Measurements from ENCODE around the gene BAZ2A.
"Not testable (repeated sequence)": the region's sequence is repeated elsewhere in the genome, so short reads cannot be mapped to it uniquely, and the experiment has no call there.

The BAZ2A gene

GRCh38 chr12:56593909-56594621 lies 36.1 kb downstream of the BAZ2A start:
- DNase-seq, result peak; percentile 9 to 40

- no peak for DNase-seq
Measured at GRCh38 chr12:56591961-56592360, 38.2 kb downstream of the BAZ2A start.

- no peak for DNase-seq
Measured at GRCh38 chr12:56591126-56591525, 39.0 kb downstream of the BAZ2A start.

DNA sequence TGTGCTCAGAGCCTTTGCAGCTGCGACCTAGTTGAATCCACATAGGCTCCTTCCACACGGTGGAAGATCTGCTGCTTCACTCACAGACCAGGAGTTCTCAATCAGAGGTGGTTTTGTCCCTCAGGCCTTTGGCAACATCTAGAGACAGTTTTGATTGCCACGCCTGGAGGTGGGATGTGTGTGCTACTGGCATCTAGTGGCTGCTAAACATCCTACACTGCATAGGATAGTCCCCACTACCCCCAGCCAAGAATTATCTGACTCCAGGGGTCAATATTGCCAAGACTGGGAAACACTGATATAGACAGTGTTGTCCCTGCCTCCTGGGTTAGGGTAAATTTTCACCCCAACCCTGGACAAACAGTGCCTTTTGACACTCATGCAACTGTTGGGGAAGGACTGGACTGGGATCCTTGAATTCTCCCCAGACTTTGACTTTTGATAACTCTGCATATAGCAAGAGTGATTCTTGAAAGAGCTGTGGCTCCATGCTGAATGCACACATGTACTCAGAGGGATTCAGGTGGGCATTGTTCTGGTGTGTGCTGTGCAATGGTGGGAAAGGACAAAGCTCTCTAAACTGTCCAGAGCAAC lies 39.8 kb downstream of the BAZ2A start:
- no peak for DNase-seq

GRCh38 chr12:56589783-56590182 lies 40.3 kb downstream of the BAZ2A start:
- no peak for DNase-seq

- no peak for DNase-seq
Measured at GRCh38 chr12:56585098-56585497, 45.0 kb downstream of the BAZ2A start.

DNA sequence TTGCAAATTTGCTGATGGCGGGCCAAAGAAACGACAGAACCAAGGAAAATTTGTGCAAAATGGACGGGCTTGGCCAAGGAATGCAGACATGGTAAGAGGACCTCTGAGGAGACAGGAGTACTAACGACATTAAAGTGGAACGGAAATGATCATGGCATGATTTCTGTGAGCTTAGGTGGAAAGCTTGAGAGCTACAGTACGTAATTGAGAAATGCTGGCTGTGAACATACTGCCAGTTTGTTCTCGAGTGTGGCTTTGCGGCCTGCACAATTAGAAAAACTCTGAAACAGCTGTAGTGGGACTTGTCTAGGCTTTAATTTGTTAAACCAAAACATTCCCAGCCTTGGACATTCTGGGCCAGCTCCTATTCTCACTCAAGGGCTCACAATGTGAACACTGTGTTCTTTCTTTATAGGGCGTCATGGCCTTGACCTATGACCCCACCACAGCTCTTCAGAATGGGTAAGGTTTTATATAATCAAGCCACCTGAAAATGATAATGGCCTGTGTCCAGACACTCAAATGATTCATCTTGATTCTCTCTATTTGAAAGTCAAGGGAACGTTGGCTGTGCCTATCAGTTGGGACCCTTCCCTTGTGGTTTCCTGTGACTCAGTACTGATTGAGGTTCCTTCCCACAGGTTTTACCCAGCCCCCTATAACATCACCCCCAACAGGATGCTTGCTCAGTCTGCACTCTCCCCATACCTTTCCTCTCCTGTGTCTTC lies 48.5 kb downstream of the BAZ2A start:
- no peak for DNase-seq

DNA sequence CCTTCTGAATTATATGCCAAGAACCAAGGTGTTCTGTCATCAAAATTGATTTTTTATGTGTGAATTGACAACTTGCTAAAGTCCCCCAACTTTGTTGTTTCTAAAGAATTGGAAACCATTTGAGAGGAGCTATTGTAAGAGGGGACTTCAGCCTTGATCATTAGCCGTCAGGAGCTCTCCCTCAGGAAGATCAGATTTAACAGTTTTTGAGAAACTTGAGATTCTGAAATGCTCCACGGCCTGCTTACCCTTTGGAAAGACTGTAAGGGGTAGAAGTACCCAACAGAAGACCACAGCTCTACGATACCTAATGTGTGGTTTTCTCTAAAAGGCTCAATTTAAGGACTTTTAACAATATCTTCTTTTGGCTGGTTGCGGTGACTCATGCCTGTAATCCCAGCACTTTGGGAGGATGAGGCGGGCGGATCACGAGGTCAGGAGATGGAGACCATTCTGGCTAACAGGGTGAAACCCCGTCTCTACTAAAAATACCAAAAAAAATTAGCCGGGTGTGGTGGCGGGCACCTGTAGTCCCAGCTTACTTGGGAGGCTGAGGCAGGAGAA lies 51.1 kb downstream of the BAZ2A start:
- DNase-seq, result no peak

GRCh38 chr12:56577248-56577647 lies 52.9 kb downstream of the BAZ2A start:
- DNase-seq, result not testable (repeated sequence)

DNA sequence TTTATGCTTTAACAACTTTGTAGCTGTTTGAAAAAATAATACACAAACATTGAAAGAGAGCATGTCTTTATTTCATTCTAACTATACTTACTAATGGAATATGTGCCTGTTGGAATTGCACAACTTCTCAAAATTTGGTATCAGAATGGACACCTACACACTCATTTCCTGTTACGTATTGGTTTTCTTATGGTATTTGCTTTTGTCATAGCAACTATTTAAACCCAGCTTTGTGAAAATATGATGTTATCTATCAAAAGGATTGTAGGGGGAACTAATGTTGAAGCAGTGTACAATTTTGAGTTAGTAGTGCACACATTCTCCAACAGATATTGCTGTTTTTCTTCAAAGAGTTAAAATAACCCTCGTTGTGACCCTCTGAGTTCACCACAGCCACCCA lies 55.9 kb downstream of the BAZ2A start:
- DNase-seq, result no peak

DNA sequence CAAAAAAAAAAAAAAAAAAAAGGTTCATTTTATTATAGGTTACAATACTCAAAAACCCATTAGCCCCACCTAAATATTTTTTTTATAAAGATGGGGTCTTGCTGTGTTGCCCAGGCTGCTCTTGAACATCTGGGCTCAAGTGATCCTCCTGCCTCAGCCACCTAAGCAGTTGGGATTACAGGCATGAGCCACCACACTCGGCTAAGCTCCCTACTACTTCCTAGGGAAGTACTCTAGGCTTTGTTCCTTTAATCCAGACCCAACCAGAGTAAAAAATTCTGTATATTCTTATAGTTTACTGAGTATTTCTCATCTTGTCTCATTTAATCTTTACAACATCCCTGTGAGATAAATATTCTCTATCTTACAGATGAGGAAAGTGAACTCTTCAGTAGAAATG lies 57.8 kb downstream of the BAZ2A start:
- DNase-seq, result no peak

DNA sequence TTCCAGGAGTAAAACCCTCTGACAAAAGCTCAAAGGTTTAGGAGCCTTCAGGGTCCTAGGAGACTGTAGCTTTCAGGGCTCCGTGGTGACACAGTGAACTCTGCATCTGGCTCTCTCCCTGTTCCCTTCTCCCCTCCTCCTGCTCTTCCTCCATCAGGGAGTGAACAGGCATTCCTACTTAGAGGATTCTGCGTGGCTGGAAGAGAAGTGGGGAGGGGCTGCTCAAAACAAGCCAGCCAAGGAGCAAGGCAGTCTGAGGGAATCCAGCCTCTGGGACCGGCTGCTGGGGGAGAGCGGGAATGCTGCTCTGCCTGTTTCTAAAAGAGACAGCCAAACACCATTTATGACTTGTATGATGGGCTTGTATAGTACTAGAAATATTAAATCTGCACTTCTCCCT lies 59.0 kb downstream of the BAZ2A start:
- DNase-seq, result no peak

DNA sequence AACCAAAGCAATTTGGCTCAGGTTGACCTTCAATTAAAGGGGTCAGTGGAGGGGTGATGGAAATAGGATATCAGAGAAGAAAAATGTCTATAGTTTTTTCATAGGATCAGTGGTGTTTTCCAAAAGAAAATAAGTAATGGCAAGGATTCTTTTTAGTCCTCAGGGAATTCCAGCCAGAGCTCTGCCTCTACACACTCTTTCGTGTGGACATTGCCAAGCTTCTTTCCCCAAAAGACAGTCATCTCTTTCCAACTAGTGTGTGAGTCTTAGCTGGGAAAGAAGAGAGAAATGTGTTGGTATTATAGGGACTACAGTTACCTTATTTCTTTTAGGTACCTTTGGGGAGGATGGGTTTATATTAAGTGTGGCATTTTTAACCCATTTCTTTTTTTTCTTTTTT lies 62.0 kb downstream of the BAZ2A start:
- no peak for DNase-seq

DNA sequence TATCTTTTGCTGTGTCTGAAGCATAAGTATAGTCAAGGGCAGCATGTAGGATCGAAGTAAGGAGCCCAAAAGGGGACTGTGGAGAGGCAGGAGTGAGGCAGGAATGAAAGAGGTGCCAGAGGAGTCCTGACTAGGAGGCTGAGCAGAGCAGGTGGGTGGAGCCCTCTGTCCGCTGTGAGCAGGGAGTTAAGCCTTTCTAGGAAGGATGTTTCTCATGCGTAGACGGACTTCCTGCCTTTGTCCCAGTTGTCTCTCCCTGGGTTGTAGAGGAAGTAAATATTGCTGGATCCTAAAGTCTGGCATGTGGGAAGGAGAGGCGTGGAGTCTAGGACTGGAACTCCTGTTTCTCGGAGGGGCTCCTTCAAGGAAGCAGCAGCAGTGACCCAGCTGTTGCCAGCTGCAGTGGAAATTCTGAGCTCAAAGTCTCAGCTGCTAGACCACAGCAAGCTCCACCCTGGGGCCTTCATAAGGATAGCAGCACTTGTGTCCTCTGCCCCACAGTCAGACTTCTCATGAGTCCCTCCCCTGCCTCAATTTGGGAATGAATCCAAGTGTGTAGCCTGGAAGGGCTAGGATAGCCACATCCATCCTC lies 64.5 kb downstream of the BAZ2A start:
- no peak for DNase-seq

GRCh38 chr12:56551070-56551469 lies 79.1 kb downstream of the BAZ2A start:
- DNase-seq, result no peak

GRCh38 chr12:56546680-56547079 lies 83.4 kb downstream of the BAZ2A start:
- no peak for DNase-seq

All from NCI-H1930 (cell line).